Limb (tissue), 2 donors: ENCODE data around the gene LRRC25.
"Not testable (repeated sequence)": the region's sequence is repeated elsewhere in the genome, so short reads cannot be mapped to it uniquely, and the experiment has no call there.

Source experiments
- DNase-seq, 2 donors: peaks; one replicate each; pipeline ENCODE4 v3.0.0-alpha.2; 2016; ENCODE audit errors: extremely low spot score in 2 of 2

LRRC25 gene

DNA sequence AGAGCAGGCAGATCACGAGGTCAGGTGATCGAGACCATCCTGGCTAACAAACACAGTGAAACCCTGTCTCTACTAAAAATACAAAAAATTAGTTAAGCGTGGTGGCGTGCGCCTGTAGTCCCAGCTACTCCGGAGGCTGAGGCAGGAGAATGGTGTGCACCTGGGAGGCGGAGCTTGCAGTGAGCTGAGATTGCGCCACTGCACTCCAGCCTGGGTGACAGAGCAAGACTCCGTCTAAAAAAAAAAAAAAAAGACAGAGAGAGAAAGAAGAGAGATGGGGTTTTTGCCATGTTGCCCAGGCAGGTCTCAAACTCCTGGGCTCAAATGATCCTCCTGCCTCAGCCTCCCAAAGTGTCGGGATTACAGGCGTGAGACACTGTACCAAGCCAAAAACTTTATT is 8.3 kb upstream of the LRRC25 start:
- DNase-seq: not testable (repeated sequence)

DNA sequence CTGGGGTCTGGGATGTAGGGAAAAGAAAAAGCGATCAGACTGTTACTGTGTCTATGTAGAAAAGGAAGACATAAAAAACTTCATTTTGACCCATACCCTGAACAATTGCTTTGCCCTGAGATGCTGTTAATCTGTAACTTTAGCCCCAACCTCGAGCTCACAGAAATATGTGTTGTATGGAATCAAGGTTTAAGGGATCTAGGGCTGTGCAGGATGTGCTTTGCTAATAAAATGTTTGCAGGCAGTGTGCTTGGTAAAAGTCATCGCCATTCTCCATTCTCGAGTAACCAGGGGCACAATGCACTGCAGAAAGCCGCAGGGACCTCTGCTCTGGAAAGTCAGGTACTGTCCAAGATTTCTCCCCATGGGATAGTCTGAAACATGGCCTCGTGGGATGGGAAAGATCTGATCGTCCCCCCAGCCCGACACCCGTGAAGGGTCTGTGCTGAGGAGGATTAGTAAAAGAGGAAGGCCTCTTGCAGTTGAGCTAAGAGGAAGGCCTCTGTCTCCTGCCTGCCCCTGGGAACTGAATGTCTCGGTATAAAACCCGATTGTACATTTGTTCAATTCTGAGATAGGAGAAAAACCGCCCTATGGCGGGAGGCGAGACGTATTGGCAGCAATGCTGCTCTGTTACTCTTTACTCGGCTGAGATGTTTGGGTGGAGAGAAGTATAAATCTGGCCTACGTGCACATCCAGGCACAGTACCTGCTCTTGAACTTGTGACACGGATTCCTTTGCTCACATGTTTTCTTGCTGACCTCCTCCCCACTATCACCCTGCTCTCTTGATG is 5.2 kb upstream of the LRRC25 start:
- not testable (repeated sequence) for DNase-seq

DNA sequence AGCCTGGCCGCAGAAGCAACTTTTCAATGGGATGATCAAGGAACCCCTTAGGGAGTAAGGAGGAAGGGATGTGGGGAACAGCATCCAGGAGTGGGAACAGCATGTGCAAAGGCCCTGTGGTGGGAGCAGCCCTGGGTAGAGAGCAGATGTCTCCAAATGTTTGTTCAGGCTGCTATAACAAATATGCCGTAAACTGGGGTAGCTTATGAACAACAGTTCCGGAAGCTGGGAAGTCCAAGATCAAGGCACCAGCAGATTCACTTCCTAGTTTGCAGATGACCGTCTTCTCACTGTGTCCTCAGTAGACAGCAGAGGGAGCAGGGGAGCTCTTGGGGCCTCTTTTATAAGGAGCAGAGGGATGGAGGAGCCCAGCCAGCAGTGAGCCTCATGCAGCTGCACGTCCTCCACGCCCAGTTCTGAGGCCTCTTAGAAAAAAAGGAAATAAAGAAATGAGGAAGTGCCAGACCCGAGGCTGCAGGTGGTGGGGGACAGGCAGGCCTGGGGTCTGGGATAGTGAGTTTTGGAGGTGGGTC is 4.2 kb upstream of the LRRC25 start:
- DNase-seq: peak; percentile 50 to 68

DNA sequence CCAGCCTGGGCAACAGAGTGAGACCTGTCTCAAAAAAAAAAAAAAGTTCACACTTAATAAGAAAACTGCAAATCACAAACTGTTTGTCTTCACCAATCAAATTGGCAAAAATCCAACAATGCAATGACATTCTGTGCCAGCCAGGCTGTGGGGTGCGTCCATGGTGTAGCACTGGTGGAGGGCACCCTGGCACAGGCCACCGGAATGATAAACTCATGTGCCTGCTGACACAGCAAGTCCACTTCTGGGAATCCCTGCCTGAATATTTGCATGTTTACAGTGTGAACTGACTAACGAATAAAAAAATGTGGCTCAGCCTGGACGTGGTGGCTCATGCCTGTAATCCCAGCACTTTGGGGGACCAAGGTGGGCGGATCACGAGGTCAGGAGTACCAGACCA is 1.6 kb upstream of the LRRC25 start:
- DNase-seq: no peak

DNA sequence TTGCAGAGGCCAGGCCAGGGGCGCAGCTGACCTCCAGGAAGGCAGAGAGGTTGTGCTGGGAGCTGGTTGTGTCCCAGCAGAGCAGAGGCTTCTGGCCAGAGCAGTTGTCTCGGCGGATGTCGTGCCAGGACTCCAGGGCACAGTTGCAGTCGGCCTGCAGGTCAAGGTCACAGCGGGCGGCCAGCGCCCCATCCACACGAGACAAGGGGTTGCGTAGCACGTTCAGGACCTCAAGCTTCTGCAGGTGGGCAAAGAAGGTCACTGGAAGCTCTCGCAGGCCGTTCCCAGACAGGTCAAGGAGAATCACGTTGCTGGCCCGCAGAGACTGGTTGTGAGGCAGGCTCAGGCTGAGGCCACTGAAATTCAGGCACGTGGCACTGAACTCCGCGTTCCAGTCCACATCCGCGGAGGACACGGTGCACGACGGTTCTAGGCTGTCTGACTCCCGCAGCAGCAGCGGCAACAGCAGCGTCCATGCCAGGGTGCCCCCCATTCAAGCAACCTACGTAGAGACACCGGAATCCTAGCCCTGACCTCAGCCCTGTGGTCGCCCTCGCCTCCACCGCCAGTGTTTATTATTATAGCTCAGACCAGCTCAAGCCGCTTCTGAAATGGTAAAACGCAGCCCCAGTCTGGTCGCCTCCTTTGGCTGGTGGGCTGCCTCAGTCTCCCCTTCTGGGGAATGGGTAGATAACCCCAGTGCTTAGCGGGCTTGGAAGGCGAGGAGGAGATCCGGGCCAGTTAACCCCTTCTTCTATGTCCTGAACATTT is 766 bp downstream of the LRRC25 start:
- DNase-seq: no peak

DNA sequence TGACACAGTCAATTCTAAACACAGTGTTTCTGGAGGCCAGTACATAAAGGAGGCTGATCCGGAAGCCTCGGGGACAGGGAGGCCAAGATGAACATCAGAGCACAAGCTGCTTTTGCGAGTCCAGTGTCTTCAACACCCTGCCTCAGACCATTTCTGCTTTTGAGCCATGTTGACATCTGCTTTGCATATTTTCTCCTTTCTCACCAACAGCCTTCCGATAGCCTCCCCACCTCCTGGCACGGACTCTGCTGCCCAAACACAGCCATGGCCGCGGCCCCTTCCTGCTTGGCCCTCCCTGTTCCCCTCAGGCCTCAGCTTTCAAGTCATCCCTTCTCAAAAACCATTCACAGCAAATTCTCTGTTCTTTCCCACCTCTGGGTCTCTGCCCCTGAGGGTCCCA is 3.6 kb downstream of the LRRC25 start:
- DNase-seq: no peak

DNA sequence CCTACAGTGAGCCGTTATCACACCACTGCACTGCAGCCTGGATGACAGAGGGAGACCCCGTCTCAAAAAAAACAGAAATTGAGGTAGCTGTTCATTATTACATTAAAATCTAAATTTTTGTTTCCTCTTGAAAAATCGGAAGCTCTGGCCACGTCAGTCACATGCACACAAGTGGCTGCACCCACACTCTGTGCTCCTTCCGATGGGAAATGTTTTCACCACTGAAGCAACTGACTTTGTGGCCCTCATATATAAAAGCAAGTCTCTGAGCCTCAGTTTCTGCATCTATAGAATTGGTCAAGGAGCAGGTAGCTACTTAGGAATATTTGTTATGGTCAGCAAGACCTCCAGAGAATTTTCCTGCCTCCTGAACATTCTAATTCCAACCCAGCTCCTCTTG is 4.5 kb downstream of the LRRC25 start:
- DNase-seq: no peak

DNA sequence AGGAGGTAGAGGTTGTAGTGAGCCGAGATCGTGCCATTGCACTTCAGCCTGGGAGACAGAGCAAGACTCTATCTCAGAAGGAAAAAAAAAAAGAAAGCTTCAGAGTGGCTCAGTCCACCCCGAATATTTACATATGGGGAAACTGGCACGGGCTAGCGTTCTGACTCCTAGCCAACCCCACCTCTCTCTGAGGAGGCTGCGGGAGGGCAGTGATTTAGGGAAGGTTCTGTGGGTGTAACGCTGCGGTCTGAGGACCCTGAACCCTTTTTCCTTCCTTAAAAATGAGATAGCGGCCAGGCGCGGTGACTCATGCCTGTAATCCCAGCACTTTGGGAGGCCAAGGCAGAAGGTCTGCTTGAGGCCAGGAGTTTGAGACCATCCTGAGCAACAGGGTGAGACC is 5.0 kb downstream of the LRRC25 start:
- DNase-seq: no peak

DNA sequence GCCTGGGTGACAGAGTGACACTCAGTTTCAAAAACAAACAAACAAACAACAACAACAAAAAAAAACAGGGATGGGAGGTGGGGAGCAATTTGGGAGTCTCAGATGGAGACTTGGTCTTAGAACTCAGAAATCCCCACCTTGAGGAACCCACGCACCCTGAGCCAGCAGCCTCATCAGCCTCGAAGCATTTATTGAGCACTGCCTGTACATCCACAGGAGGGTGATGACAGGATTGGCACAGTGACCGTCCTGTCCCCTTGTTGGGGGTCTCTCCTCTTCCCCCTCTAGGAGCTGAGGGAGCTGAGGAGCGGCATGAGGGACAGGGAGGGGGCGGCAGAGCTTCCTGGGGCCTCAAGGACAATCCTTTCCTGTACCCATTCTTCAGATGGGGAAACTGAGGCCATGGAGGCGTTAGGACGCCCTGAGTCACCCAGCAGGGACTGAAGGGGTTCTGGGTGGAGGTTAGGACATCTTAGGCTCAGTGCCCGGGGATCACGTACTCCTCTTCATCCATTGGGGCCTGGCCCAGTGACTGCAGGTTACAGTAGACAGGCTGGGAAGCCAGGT is 5.8 kb downstream of the LRRC25 start:
- DNase-seq: no peak

DNA sequence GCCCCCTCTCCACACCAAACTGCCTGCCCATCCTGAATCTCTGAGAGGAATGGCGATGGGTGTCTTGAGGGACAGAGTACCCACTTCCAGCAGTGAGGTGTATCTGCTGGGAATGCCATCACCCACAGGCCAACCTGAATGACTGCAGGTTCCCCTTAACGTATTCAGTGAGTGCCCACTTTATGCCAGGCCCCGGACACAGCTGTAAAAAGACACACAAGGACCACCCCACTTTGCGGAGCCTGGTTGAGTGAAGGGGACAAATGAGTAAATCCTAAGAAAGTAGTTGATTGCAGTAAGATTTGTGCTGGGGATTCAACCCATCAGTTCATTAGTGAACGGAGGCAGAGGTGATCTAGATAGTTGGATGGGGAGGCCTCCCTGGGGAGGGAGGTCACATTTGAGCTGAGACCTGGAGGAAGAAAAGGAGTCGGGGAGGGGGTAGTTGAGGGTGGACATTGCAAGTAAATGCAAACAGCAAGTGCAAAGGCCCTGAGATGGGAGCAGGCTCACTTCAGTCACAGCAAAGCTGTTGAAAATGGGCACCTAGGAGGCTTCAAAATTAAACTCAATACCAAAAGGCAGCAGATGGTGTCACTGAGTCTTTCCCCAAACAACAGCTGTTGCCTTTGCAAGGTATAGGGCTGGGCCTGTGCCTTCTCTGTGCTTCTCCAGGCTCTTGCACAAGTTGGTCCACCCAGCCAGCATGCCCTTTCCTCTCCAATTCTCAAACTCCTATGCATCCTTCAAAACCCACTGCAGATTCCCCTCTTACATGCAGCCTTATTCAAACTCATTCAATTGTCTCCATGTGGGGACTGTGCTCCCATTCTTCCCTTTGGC is 7.1 kb downstream of the LRRC25 start:
- DNase-seq: no peak

DNA sequence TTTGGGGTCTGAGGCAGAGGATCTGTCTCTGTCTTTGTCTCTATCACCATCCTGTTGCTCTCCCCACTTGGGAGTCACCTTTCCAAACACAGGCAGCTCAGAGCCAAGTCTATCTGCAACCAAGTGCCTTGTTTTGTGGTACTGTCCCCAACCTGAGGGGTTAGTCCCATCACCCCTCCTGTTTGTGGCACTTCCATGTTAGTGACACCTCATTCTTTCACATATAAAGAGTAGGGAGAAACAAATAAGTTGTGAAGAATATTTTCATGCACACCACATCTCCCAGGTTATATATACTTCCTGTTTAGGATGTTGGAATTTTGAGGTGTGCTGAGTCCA is 7.7 kb downstream of the LRRC25 start:
- DNase-seq: no peak

DNA sequence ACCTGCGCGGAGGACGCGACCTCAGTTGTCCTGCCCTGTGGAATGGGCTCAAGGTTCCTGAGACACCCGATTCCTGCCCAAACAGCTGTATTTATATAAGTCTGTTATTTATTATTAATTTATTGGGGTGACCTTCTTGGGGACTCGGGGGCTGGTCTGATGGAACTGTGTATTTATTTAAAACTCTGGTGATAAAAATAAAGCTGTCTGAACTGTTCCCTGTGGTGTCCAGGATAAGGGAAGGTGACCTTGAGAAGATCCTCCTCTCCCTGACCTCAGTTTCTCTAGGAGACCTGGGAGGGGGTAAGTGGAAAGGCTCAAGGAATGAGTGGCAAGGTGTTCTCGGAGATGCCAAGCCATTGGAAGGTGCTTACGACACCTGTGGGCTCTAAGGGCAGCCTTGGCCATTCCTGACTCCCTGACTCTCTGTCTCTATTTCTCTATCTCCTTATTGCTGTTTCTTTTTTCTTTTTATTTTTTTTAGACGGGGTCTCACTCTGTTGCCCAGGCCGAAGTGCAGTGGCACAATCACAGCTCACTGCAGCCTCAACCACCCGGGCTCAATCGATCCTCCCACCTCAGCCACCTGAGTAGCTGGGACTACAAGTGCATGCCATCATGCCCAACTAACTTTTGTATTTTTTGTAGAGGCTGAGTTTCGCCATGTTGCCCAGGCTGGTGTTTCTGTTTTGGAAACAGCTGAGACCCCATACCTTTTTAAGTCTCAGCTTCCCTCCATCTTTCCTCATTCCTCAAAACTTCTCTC is 8.3 kb downstream of the LRRC25 start:
- no peak for DNase-seq

DNA sequence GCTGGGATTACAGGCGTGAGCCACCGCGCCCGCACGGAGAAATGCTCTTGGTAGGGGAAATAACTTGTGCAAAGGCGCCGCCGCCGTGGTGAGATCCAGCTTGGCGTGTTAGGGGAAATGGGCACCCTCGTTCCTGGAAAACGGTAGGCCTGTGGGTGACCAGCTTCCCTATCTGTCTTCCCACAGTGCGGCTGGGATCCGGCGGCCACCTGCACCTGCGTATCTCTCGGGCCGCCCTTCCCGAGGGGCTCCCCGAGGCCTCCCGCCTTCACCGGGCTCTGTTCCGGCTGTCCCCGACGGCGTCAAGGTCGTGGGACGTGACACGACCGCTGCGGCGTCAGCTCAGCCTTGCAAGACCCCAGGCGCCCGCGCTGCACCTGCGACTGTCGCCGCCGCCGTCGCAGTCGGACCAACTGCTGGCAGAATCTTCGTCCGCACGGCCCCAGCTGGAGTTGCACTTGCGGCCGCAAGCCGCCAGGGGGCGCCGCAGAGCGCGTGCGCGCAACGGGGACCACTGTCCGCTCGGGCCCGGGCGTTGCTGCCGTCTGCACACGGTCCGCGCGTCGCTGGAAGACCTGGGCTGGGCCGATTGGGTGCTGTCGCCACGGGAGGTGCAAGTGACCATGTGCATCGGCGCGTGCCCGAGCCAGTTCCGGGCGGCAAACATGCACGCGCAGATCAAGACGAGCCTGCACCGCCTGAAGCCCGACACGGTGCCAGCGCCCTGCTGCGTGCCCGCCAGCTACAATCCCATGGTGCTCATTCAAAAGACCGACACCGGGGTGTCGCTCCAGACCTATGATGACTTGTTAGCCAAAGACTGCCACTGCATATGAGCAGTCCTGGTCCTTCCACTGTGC is 9.1 kb downstream of the LRRC25 start:
- DNase-seq: peak; percentile 52 to 90

DNA sequence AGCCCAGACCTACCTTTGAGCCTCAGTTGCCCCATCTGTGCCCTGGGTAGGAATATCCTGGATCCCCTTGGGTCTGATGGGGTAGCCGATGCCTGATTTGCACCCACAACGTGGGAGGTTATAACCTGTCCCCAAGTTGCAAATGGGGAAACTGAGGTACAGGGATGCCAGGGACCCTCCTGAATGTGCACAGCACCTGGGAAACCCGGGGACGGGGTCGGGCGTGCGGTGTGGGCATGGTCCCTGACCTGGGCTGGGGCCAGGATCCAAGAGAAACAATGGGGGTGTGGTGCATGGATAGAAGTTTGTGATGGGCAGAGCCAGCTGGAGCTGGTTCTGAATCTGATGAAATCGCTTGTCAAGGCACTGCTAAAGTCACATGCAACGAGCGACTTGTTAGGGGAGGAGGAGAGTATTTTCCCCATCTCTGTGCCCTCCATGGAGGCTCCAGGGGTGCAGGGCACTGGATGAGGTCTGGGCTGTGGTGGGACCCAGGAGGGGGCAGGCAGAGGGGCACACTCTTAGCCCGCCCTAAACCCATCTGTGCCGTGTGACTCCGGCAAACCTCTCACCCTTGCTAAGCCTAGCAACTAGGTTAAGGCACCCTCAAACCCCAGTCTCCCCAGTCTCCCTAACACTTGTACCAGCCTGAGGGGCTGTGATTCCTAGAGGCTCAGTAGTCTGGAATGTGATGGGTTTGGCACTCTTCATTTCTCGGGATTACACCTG is 10.7 kb downstream of the LRRC25 start:
- no peak for DNase-seq

DNA sequence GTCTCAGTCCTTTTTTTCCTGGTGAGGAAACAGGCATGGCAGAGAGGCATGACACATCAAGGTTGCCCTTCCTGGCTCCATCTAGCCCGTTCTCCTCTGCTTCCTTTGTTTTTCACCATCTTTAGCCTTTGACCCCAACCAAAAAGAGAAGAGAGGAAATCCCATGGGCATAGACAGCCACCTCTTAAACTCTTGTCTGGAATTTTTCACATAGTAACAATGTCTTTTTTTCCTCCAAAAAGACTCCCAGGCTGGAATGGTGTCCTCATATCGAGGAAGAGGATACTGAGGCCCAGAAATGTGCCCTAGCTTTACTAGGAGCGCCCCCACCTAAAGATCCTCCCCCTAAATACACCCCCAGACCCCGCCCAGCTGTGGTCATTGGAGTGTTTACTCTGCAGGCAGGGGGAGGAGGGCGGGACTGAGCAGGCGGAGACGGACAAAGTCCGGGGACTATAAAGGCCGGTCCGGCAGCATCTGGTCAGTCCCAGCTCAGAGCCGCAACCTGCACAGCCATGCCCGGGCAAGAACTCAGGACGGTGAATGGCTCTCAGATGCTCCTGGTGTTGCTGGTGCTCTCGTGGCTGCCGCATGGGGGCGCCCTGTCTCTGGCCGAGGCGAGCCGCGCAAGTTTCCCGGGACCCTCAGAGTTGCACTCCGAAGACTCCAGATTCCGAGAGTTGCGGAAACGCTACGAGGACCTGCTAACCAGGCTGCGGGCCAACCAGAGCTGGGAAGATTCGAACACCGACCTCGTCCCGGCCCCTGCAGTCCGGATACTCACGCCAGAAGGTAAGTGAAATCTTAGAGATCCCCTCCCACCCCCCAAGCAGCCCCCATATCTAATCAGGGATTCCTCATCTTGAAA is 11.5 kb downstream of the LRRC25 start, which contains the start of gene GDF15:
Gene GDF15 (plus strand): TSS at position 484 of the 868 bp plus-strand sequence. CDS start 32 bp downstream, at position 516.
- peak in 1 of 2 donors; percentile 55 for DNase-seq

DNA sequence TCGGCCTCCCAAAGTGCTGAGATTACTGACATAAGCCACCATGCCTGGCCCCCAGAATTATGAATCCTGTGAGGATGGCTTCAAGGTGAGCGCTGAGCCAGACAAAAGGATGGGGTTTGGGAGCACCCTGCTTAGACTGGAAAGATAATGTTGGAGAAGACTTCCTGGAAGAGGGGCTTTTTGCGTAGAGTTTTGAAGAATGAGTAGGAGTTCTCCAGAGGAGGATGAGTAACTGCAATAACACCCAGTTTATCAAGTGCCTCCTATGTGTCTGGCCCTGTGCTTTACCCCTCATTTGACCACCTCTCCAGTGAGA is 12.1 kb downstream of the LRRC25 start:
- DNase-seq: no peak

DNA sequence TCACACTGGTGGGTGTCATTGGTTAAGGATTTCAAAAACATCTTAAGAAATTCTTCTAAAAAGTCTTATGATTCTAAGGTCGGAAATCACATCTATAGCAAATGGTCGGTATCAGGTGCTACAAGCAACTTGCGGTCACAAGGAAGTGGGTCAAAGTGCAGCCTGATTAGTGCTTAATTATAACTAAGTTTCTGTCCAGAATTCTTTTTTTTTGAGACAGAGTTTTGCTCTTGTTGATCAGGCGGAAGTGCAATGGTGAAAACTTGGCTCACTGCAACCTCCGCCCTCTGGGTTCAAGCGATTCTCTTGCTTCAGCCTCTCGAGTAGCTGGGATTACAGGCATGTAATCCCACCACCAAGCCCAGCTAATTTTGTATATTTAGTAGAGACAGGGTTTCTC is 12.6 kb downstream of the LRRC25 start:
- no peak for DNase-seq

DNA sequence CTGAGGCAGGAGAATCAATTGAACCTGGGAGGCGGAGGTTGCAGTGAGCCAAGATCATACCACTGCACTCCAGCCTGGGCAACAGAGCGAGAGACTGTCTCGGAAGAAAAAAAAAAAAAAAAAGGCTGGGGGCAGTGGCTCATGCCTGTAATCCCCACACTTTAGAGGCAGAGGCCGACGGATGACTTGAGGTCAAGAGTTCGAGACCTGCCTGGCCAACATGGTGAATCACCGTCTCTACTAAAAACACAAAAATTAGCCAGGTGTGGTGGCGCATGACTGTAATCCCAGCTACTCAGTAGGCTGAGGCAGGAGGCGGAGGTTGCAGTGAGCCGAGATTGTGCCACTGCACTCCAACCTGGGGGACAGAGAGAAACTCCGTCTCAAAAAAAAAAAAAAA is 13.8 kb downstream of the LRRC25 start:
- DNase-seq: not testable (repeated sequence)
